Upper lobe of left lung (tissue), 6 donors: ENCODE measurements around the gene TSHZ2. TPM values are rescaled to one million over a fixed set of nuclear protein-coding genes. Genes with fewer than 3 reads are reported as not detected.

Source experiments
- ATAC-seq, 2 donors: fragments of 200-7000 bp; cut with Tn5 transposase; one replicate each; pipeline ENCODE4 v1.9.1; 2022; ENCODE audit warnings: mild to moderate bottlenecking in 2 of 2, moderate library complexity in 2 of 2; ENCODE audit not compliant: low FRiP score in 2 of 2
- DNase-seq, 2 donors: peaks; one replicate each; pipeline ENCODE4 v3.0.0-alpha.2; 2019 to 2020
- H3K27ac ChIP-seq, 4 donors: fragments of 200-600 bp; sonication (generic); one replicate each; pipeline ENCODE4 v1.5.1; 2016 to 2019
- H3K27me3 ChIP-seq, 4 donors: fragments of 200-600 bp; sonication (generic); one replicate each; pipeline ENCODE4 v1.5.1; 2017 to 2019
- H3K36me3 ChIP-seq, 4 donors: fragments of 200-600 bp; sonication (generic); one replicate each; pipeline ENCODE4 v1.5.1; 2016 to 2019
- H3K4me1 ChIP-seq, 4 donors: fragments of 200-600 bp; sonication (generic); one replicate each; pipeline ENCODE4 v1.5.1; 2018 to 2019
- H3K4me3 ChIP-seq, 4 donors: fragments of 200-600 bp; sonication (generic); one replicate each; pipeline ENCODE4 v1.5.1; 2017 to 2019; ENCODE audit warnings: mild to moderate bottlenecking in 2 of 4, moderate library complexity in 1 of 4
- H3K9me3 ChIP-seq, 4 donors: fragments of 200-600 bp; sonication (generic); one replicate each; pipeline ENCODE4 v1.5.1; 2018 to 2019
- EP300 ChIP-seq, 4 donors: sonication (generic); formaldehyde crosslinking; IDR thresholded peaks; one replicate each; pipeline ENCODE4 v1.5.1; 2017; ENCODE audit warnings: antibody characterized with exemption in 4 of 4, control low read depth in 2 of 4
- POLR2A ChIP-seq, 4 donors: fragments of 450-650 bp; IDR thresholded peaks; one replicate each; pipeline ENCODE4 v1.5.1; 2016 to 2017; ENCODE audit warnings: antibody characterized with exemption in 4 of 4, mild to moderate bottlenecking in 2 of 4
- POLR2AphosphoS5 ChIP-seq, 2 donors: sonication (generic); formaldehyde crosslinking; IDR thresholded peaks; one replicate each; pipeline ENCODE4 v1.5.1; 2017; ENCODE audit warnings: antibody characterized with exemption in 2 of 2
- WGBS, 2 donors: methylation state at CpG; one replicate each; pipeline ENCODE4 v1.1.5; 2017 to 2018; 5-methylcytosine and 5-hydroxymethylcytosine counted together
- total RNA-seq, 6 donors: library from RNA; depleted of rRNA in 4 of 6; stranded (reverse); fragments of >200 nt in 4 of 6; gene quantifications; one replicate each; pipeline versions ENCODE4 v1.1.0 to v1.2.1, GENCODE V29; 2016 to 2021
- TF ChIP-seq, protein P1 (sequence below), 6 experiments: fragments of 450-650 bp in 4 of 6; fragments of 200-600 bp in 2 of 6; sonication (generic) in 2 of 6; IDR thresholded peaks; one replicate each; pipeline ENCODE4 v1.5.1; 2016 to 2019; ENCODE audit warnings: antibody characterized with exemption in 6 of 6
- donor health status: DM: no; HTN: no; CAD: no; lungs with moderate emphysema.
- donor health status: DM: no; HTN: yes; CAD: no; lungs with severe emphysema.

The TSHZ2 gene
- total RNA-seq, 6 donors from 2014 or later, result 1.8 to 10.0 (median 3.2) TPM

DNA sequence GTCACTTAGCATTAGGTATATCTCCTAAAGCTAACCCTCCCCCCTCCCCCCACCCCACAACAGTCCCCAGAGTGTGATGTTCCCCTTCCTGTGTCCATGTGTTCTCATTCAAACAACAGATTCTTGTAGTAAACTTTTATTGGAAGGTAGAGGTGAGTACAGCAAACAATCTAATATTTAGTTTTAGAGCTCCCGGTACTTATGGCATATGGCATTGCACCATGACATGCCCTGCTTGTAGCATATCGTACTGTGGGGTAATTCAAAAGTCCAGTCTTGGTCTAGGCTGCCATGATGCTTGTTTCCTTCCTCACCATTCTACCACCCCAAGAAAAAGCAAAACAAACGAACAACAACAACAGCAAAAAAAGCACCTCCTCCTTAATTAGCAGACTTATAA, 332.0 kb downstream of the TSHZ2 start:
- DNase-seq, result no peak
- H3K4me3 ChIP-seq, result no peak overlapping the region
- 82 to 87% methylated on average over 3 of the region's 3 CpGs for WGBS, 2 donors
- H3K9me3 ChIP-seq, result no peaks in the 10 kb centered on the region
- no peak overlapping the region for H3K27ac ChIP-seq
- H3K27me3 ChIP-seq, result no peaks in the 10 kb centered on the region
- TF ChIP-seq, protein P1, sequence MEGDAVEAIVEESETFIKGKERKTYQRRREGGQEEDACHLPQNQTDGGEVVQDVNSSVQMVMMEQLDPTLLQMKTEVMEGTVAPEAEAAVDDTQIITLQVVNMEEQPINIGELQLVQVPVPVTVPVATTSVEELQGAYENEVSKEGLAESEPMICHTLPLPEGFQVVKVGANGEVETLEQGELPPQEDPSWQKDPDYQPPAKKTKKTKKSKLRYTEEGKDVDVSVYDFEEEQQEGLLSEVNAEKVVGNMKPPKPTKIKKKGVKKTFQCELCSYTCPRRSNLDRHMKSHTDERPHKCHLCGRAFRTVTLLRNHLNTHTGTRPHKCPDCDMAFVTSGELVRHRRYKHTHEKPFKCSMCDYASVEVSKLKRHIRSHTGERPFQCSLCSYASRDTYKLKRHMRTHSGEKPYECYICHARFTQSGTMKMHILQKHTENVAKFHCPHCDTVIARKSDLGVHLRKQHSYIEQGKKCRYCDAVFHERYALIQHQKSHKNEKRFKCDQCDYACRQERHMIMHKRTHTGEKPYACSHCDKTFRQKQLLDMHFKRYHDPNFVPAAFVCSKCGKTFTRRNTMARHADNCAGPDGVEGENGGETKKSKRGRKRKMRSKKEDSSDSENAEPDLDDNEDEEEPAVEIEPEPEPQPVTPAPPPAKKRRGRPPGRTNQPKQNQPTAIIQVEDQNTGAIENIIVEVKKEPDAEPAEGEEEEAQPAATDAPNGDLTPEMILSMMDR (IDR thresholded peaks at IDR 0.05), result no peak
- no peak for TF ChIP-seq EP300 (IDR thresholded peaks at IDR 0.05)
- TF ChIP-seq POLR2AphosphoS5 (IDR thresholded peaks at IDR 0.05), result no peak
- no peak for TF ChIP-seq POLR2A (IDR thresholded peaks at IDR 0.05)
- no peaks in the 10 kb centered on the region for H3K36me3 ChIP-seq
- no peaks in the 10 kb centered on the region for H3K4me1 ChIP-seq
- no peak for ATAC-seq

DNA sequence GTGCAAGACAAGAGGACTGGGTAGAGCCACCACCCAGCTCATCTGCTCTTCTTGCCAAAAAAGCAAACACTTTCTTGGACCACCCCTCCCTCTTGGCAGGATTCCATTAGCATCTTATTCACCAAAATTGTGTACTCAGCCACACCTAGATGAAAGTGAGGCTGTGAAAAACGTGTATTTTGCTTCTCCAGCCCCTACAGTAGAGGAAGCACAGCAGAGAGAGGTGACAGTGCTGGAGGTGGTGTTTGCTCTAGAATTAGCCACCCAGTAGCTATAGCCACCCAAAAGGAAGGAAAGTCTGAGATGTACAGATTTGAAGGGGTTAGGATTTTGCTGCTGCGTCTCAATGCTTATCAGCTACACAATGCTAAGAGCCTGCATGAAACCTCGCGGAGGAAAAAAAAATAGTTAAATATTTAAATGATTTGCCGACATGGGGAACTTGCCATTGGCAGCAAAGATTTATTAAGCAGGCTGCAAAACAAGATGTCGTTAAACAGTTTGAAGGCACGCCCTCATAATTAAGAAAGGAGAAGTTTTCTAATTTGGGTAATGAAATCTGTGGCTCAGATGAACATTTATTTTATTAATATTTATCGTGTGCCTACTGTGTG, 334.1 kb downstream of the TSHZ2 start:
- H3K9me3 ChIP-seq, result no peaks in the 10 kb centered on the region

GRCh38 chr20:53307964-53308597, 335.9 kb downstream of the TSHZ2 start:
- no peaks in the 10 kb centered on the region for H3K4me1 ChIP-seq
- H3K36me3 ChIP-seq, result no peaks in the 10 kb centered on the region
- no peak overlapping the region for H3K4me3 ChIP-seq
- H3K9me3 ChIP-seq, result no peaks in the 10 kb centered on the region
- ATAC-seq, result no peak
- TF ChIP-seq, protein P1 (IDR thresholded peaks at IDR 0.05), result no peak
- TF ChIP-seq POLR2AphosphoS5 (IDR thresholded peaks at IDR 0.05) (no peak), POLR2A (IDR thresholded peaks at IDR 0.05) (no peak)
- H3K27me3 ChIP-seq, result no peaks in the 10 kb centered on the region
- no peak overlapping the region for H3K27ac ChIP-seq
- 67 to 73% methylated on average over 16 of the region's 16 CpGs for WGBS, 2 donors
- no peak for DNase-seq

More for the DNA sequence above, 334.1 kb downstream of the TSHZ2 start:
- Histone ChIP-seq H3K36me3 (no peaks in the 10 kb centered on the region), H3K27ac (no peak overlapping the region), H3K27me3 (no peaks in the 10 kb centered on the region), H3K4me3 (no peak overlapping the region), H3K4me1 (no peaks in the 10 kb centered on the region)
- TF ChIP-seq EP300 (IDR thresholded peaks at IDR 0.05) (no peak), POLR2A (IDR thresholded peaks at IDR 0.05) (no peak)
- 39 to 57% methylated on average over 8 of the region's 8 CpGs for WGBS, 2 donors
- DNase-seq (no peak), ATAC-seq (no peak)

GRCh38 chr20:53309515-53309914, 337.4 kb downstream of the TSHZ2 start:
- no peak overlapping the region for H3K4me3 ChIP-seq
- ATAC-seq, result no peak
- no peak overlapping the region for H3K27ac ChIP-seq
- DNase-seq, result no peak
- TF ChIP-seq POLR2A (IDR thresholded peaks at IDR 0.05), result no peak
- no peak for TF ChIP-seq POLR2AphosphoS5 (IDR thresholded peaks at IDR 0.05)
- TF ChIP-seq, protein P1 (IDR thresholded peaks at IDR 0.05), result no peak
- no peak for TF ChIP-seq EP300 (IDR thresholded peaks at IDR 0.05)
- H3K36me3 ChIP-seq, result no peaks in the 10 kb centered on the region
- WGBS, 2 donors, result 66 to 79% methylated on average over 2 of the region's 2 CpGs
- H3K9me3 ChIP-seq, result no peaks in the 10 kb centered on the region
- H3K4me1 ChIP-seq, result no peaks in the 10 kb centered on the region
- no peaks in the 10 kb centered on the region for H3K27me3 ChIP-seq

GRCh38 chr20:53312957-53313356, 340.8 kb downstream of the TSHZ2 start:
- DNase-seq, result no peak
- no peak for ATAC-seq
- no peak for TF ChIP-seq POLR2A (IDR thresholded peaks at IDR 0.05)
- TF ChIP-seq, protein P1 (IDR thresholded peaks at IDR 0.05), result no peak
- no peak for TF ChIP-seq POLR2AphosphoS5 (IDR thresholded peaks at IDR 0.05)
- TF ChIP-seq EP300 (IDR thresholded peaks at IDR 0.05), result no peak
- Histone ChIP-seq H3K27me3 (no peaks in the 10 kb centered on the region), H3K9me3 (no peaks in the 10 kb centered on the region), H3K36me3 (no peaks in the 10 kb centered on the region), H3K4me1 (no peaks in the 10 kb centered on the region), H3K4me3 (no peak overlapping the region), H3K27ac (no peak overlapping the region)
- 53 to 60% methylated on average over 2 of the region's 2 CpGs for WGBS, 2 donors
